Measurements from ENCODE around the gene GNG3. TPM values are rescaled to one million over a fixed set of nuclear protein-coding genes. Genes with fewer than 3 reads are reported as not detected.

The GNG3 gene
- polyA plus RNA-seq, 2 of the 4 experiments (the other 2 are of a cell fraction) = not detected

DNA sequence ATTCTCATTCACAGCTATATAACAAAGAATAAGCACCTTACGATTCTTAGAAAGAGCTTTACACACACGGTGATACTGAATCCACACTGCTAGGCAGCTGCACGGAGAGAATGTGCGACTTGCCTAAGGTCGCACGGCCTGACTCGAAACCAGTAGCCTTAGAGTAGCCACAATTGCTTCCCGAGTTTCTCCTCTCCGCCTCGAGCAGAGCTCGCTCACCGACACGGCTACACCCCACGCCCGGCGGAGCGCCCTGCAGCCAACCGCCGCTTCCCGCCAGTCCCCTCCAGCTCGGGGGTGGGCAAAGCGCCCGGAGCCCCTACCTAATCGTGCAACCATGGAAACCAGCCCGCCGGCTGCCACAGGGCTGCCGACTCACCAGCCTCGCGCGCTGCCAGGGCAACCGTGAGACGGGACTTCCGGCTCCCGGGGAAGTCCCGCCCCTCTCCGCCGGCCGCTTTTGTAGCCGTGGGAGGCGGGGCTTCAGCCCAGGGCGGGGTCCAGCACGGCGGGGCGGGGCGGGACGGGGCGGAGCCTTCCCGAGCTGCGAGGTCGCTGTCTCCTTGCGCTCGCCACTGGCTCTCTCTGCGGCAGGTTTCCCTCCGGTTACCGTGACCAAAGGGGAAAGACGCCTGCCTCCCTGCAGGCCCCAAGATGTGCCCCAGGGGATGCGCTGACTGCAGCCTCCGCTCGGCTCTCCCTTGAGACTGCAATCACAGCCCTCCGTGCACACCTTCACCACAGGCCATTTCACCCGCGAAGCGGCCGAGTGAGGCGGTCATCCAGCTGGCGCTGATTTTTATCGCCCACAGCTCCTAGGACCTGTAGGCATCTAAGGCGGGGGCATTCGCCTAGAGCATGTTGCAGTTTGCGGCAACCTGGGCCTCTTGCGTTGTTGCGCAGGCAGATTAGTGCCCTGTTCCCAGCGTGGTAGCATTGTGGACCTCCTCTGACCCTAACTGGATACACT is 1.3 kb upstream of the GNG3 start:
- Histone ChIP-seq H3K27ac (peak overlapping the region; percentile 80 to 92), H3K4me1 (peaks cover 26% of the 10 kb centered on the region), H3K4me3 (peak overlapping the region; percentile 69), H3K9me3 (no peaks in the 10 kb centered on the region), H3K4me2 (peak overlapping the region; percentile 78)
- TF ChIP-seq EHMT2 (IDR thresholded peaks at IDR 0.05; ENCODE audit: low read depth) (no peak), POLR2A (IDR thresholded peaks at IDR 0.05; ENCODE audit: low read length) (peak; percentile 66), BHLHE40 (IDR thresholded peaks at IDR 0.05; ENCODE audit: low read depth, low read length) (no peak), NFE2L2 (conservative IDR thresholded peaks at IDR 0.05; ENCODE audit: low read length) (no peak), ZSCAN20 (CRISPR knock-in tag; IDR thresholded peaks at IDR 0.05) (no peak), CHD2 (IDR thresholded peaks at IDR 0.05; ENCODE audit: low read length, partially characterized antibody) (no peak), FOXS1 (CRISPR knock-in tag; IDR thresholded peaks at IDR 0.05) (no peak), HDAC2 (IDR thresholded peaks at IDR 0.05) (no peak), MAZ (IDR thresholded peaks at IDR 0.05; ENCODE audit: borderline replicate concordance, low read depth, low read length) (no peak), FOSB (CRISPR knock-in tag; IDR thresholded peaks at IDR 0.05) (no peak), RAD21 (conservative IDR thresholded peaks at IDR 0.05 in 1 of 2, IDR thresholded peaks at IDR 0.05 in 1 of 2) (no peak), NPAS2 (CRISPR knock-in tag; IDR thresholded peaks at IDR 0.05; ENCODE audit: borderline replicate concordance) (no peak), JUN (IDR thresholded peaks at IDR 0.05) (peak in 1 of 2 experiments; percentile 83; a peak in 3 of 5 replicates), TFCP2L1 (CRISPR knock-in tag; IDR thresholded peaks at IDR 0.05) (0 out of 2 replicates have a peak, but pooled peaks have one; percentile 5), RFX5 (IDR thresholded peaks at IDR 0.05) (no peak), MYC (IDR thresholded peaks at IDR 0.05; ENCODE audit: borderline replicate concordance, low read length) (0 out of 2 replicates have a peak, but pooled peaks have one; percentile 40), GATA3 (IDR thresholded peaks at IDR 0.05; ENCODE audit: borderline replicate concordance) (0 out of 2 replicates have a peak, but pooled peaks have one; percentile 42), KDM1A (IDR thresholded peaks at IDR 0.05; ENCODE audit: low read depth) (no peak), CBX8 (IDR thresholded peaks at IDR 0.05) (no peak), TP53 (CRISPR knock-in tag; IDR thresholded peaks at IDR 0.05) (peak; percentile 74; the same call in 1 of the 2 replicates), CBX2 (IDR thresholded peaks at IDR 0.05; ENCODE audit: borderline replicate concordance, low read depth) (no peak), MAFK (IDR thresholded peaks at IDR 0.05; ENCODE audit: partially characterized antibody) (no peak), EP300 (IDR thresholded peaks at IDR 0.05) (no peak), RCOR1 (IDR thresholded peaks at IDR 0.05; ENCODE audit: low read depth, low read length) (no peak), ZNF302 (CRISPR knock-in tag; IDR thresholded peaks at IDR 0.05) (no peak)
- TF ChIP-seq, protein P1, sequence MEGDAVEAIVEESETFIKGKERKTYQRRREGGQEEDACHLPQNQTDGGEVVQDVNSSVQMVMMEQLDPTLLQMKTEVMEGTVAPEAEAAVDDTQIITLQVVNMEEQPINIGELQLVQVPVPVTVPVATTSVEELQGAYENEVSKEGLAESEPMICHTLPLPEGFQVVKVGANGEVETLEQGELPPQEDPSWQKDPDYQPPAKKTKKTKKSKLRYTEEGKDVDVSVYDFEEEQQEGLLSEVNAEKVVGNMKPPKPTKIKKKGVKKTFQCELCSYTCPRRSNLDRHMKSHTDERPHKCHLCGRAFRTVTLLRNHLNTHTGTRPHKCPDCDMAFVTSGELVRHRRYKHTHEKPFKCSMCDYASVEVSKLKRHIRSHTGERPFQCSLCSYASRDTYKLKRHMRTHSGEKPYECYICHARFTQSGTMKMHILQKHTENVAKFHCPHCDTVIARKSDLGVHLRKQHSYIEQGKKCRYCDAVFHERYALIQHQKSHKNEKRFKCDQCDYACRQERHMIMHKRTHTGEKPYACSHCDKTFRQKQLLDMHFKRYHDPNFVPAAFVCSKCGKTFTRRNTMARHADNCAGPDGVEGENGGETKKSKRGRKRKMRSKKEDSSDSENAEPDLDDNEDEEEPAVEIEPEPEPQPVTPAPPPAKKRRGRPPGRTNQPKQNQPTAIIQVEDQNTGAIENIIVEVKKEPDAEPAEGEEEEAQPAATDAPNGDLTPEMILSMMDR (IDR thresholded peaks at IDR 0.05) = no peak
- TF ChIP-seq, protein P2, sequence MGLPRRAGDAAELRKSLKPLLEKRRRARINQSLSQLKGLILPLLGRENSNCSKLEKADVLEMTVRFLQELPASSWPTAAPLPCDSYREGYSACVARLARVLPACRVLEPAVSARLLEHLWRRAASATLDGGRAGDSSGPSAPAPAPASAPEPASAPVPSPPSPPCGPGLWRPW (IDR thresholded peaks at IDR 0.05) = no peak
- TF ChIP-seq, protein P3, sequence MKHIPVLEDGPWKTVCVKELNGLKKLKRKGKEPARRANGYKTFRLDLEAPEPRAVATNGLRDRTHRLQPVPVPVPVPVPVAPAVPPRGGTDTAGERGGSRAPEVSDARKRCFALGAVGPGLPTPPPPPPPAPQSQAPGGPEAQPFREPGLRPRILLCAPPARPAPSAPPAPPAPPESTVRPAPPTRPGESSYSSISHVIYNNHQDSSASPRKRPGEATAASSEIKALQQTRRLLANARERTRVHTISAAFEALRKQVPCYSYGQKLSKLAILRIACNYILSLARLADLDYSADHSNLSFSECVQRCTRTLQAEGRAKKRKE (CRISPR knock-in tag; IDR thresholded peaks at IDR 0.05; ENCODE audit: low read depth) = no peak
- TF ChIP-seq, protein P4, sequence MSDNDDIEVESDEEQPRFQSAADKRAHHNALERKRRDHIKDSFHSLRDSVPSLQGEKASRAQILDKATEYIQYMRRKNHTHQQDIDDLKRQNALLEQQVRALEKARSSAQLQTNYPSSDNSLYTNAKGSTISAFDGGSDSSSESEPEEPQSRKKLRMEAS (IDR thresholded peaks at IDR 0.05) = peak; percentile 74; the same call in 1 of the 2 replicates
- TF ChIP-seq, protein P5, sequence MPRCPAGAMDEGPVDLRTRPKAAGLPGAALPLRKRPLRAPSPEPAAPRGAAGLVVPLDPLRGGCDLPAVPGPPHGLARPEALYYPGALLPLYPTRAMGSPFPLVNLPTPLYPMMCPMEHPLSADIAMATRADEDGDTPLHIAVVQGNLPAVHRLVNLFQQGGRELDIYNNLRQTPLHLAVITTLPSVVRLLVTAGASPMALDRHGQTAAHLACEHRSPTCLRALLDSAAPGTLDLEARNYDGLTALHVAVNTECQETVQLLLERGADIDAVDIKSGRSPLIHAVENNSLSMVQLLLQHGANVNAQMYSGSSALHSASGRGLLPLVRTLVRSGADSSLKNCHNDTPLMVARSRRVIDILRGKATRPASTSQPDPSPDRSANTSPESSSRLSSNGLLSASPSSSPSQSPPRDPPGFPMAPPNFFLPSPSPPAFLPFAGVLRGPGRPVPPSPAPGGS (IDR thresholded peaks at IDR 0.05) = 0 out of 3 replicates have a peak, but pooled peaks have one; percentile 42
- TF ChIP-seq, protein P6, sequence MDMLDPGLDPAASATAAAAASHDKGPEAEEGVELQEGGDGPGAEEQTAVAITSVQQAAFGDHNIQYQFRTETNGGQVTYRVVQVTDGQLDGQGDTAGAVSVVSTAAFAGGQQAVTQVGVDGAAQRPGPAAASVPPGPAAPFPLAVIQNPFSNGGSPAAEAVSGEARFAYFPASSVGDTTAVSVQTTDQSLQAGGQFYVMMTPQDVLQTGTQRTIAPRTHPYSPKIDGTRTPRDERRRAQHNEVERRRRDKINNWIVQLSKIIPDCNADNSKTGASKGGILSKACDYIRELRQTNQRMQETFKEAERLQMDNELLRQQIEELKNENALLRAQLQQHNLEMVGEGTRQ (IDR thresholded peaks at IDR 0.05) = no peak
- TF ChIP-seq, protein P7, sequence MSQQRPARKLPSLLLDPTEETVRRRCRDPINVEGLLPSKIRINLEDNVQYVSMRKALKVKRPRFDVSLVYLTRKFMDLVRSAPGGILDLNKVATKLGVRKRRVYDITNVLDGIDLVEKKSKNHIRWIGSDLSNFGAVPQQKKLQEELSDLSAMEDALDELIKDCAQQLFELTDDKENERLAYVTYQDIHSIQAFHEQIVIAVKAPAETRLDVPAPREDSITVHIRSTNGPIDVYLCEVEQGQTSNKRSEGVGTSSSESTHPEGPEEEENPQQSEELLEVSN (IDR thresholded peaks at IDR 0.05; ENCODE audit: borderline replicate concordance, low read depth) = no peak; the same call in none of the 2 replicates
- TF ChIP-seq, protein P8, sequence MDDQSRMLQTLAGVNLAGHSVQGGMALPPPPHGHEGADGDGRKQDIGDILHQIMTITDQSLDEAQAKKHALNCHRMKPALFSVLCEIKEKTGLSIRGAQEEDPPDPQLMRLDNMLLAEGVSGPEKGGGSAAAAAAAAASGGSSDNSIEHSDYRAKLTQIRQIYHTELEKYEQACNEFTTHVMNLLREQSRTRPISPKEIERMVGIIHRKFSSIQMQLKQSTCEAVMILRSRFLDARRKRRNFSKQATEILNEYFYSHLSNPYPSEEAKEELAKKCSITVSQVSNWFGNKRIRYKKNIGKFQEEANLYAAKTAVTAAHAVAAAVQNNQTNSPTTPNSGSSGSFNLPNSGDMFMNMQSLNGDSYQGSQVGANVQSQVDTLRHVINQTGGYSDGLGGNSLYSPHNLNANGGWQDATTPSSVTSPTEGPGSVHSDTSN (IDR thresholded peaks at IDR 0.05) = peak; percentile 3; the same call in 1 of the 2 replicates
- FAIRE-seq (no peak), DNase-seq (ENCODE audit: low read depth in 1 of 2, low spot score in 1 of 2) (peak; percentile 87 to 90), ATAC-seq (peak; percentile 73 to 87)
- 30% methylated on average over 40 of the region's 73 CpGs for WGBS (ENCODE audit: missing lambda C conversion rate)
- POLR2A ChIA-PET = interaction anchor here (0.8 to 6.1 kb wide), 11 partner anchors 10 to 293 kb away, joined by 3 to 64 read pairs (median 5); partner anchors contain the start of genes C11orf98, CSKMT, EEF1G and HNRNPUL2
- CTCF ChIA-PET = interaction anchor here (0.7 to 5.3 kb wide), 12 partner anchors 12 to 318 kb away, joined by 3 to 39 read pairs (median 5); partner anchors contain the start of genes HNRNPUL2 and TTC9C

Measured in A549 (cell line).